Pancreas (tissue), 10 donors: ENCODE results near the gene WDR33. TPM values are rescaled to one million over a fixed set of nuclear protein-coding genes. Genes with fewer than 3 reads are reported as not detected.

ENCODE experiments used
- ATAC-seq, 4 donors: fragments of 200-7000 bp; cut with Tn5 transposase; one replicate each; pipeline versions ENCODE4 v1.8.0 to v1.9.1; 2020; ENCODE audit warnings: mild to moderate bottlenecking in 4 of 4, moderate library complexity in 4 of 4
- DNase-seq, 6 donors: peaks; one replicate each; pipeline ENCODE4 v3.0.0-alpha.2; 2020
- FAIRE-seq: peaks from 2 replicates; lab custom pipeline; 2012; peaks lifted over from hg19 to GRCh38; lab: Jason Lieb, UNC
- H3K27ac ChIP-seq, 4 donors: fragments of 200-600 bp; sonication (generic); 1 replicate in 3 of 4; 2 replicates in 1 of 4; pipeline versions ENCODE4 v1.5.0 to v1.8.0; 2020
- H3K27me3 ChIP-seq, 4 donors: fragments of 200-600 bp; one replicate each; pipeline ENCODE4 v1.8.0; 2021
- H3K36me3 ChIP-seq, 3 donors: fragments of 200-600 bp; sonication (generic) in 1 of 3; one replicate each; pipeline versions ENCODE4 v1.5.0 to v1.8.0; 2020 to 2021
- H3K4me1 ChIP-seq, 3 donors: fragments of 200-600 bp; one replicate each; pipeline ENCODE4 v1.8.0; 2021
- H3K4me3 ChIP-seq, 4 donors: fragments of 200-600 bp; sonication (generic) in 2 of 4; one replicate each; pipeline versions ENCODE4 v1.5.0 to v1.8.0; 2020 to 2021
- H3K9me3 ChIP-seq, 4 donors: fragments of 200-600 bp; one replicate each; pipeline ENCODE4 v1.8.0; 2021
- CTCF ChIP-seq, 4 donors: fragments of 200-600 bp; sonication (generic) in 3 of 4; IDR thresholded peaks; one replicate each; pipeline versions ENCODE4 v1.5.0 to v1.8.0; 2021; ENCODE audit warnings: antibody characterized with exemption in 4 of 4
- WGBS, 2 donors: extraction: QIAGEN DNeasy Blood & Tissue Kit; methylation state at CpG; one replicate each; pipeline ENCODE4 v1.1.7; 2013; 5-methylcytosine and 5-hydroxymethylcytosine counted together
- intact Hi-C, 3 donors: fragments of 100-400 bp; cut with DNase I; formaldehyde crosslinking; loops; one replicate each; pipeline versions ENCODE4 v1.11.1 to v1.14.2; 2022
- polyA plus RNA-seq, 2 donors: library from polyadenylated mRNA; stranded (reverse); fragments of 200-250 nt; gene quantifications; one replicate each; pipeline ENCODE4 v1.2.3, GENCODE V29; 2013
- total RNA-seq, 6 donors: library from RNA; stranded (reverse); fragmentation: NEBNext Ultra II Directional in 4 of 6; extraction: Animal tissue kit (Norgen Biotek cat#: 25700) in 4 of 6; gene quantifications; one replicate each; pipeline versions ENCODE4 v1.2.1 to v1.2.4, GENCODE V29; 2021 to 2023
- donor health status: healthy with polysubstance abuse.
- donor health status: DM: no; HTN: no; CAD: no; lungs with moderate emphysema.
- donor health status: DM: no; HTN: no; CAD: no.
- donor health status: control.
- donor health status: control.
- donor health status: Bipolar disorder and iron deficiency.
- donor health status: DM: yes; HTN: yes; CAD: no.
- donor health status: DM: no; HTN: no; CAD: no.
- donor health status: DM: no; HTN: no; CAD: no.
- donor health status: DM: yes; HTN: yes; CAD: no.

WDR33 gene
- total and polyA plus RNA-seq, 8 donors = 8.9 to 29.6 (median 17.7) TPM

GRCh38 chr2:127672341-127673224 lies 138.4 kb downstream of the WDR33 start:
- no peak for FAIRE-seq
- no peak overlapping the region for H3K4me3 ChIP-seq
- ATAC-seq = no peak

DNA sequence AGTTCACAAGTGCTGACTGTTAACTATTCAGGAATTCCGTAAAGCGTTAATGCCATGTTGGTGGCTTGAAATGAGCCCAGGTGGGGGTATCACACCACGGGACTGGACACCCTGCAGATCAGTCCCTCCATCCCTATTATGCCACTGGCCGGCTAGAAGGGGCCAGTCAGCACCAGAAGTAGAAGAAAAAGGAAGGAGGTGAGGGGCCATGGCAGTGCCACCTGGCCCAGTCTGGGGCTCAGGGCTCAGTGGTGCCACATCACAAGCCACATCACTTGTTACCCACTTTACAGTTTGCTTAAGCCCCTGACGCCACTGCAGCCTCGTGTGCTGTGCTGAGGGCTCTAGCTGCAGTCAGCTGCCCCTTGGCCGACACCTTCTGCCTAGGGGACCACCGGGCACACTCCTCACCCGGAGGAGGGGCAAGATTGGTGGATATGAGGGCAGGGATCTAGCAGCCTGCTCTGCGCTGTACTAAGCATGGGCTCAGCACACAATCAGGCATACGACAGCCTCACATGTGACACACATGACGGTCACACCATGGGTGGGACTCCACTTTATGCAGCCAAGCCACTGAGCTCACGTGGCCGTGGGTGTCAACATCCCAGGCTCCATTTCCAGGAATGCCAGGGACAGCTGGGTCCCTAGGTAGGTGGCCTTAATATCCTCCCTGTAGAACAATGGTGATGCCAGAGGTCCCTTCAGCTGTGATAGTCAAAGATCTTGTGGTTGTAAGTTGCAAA lies 139.2 kb downstream of the WDR33 start:
- H3K27ac ChIP-seq = no peak overlapping the region
- 62 to 78% methylated on average over 14 of the region's 14 CpGs for WGBS, 2 donors
- no peak for TF ChIP-seq CTCF (IDR thresholded peaks at IDR 0.05)
- no peaks in the 10 kb centered on the region for H3K36me3 ChIP-seq
- H3K9me3 ChIP-seq = no peaks in the 10 kb centered on the region
- peaks cover 0 to 8% (median 0%) of the 10 kb centered on the region in 3 donors for H3K4me1 ChIP-seq
- FAIRE-seq = no peak
- DNase-seq = no peak
- intact Hi-C loops = no loop called here
- no peak overlapping the region for H3K4me3 ChIP-seq
- ATAC-seq = no peak
- no peaks in the 10 kb centered on the region for H3K27me3 ChIP-seq

More at GRCh38 chr2:127672341-127673224, 138.4 kb downstream of the WDR33 start:
- 76 to 79% methylated on average over 20 of the region's 20 CpGs for WGBS, 2 donors
- Histone ChIP-seq H3K27ac (no peak overlapping the region), H3K9me3 (no peaks in the 10 kb centered on the region), H3K4me1 (peaks cover 0 to 8% (median 0%) of the 10 kb centered on the region in 3 donors), H3K36me3 (no peaks in the 10 kb centered on the region), H3K27me3 (no peaks in the 10 kb centered on the region)
- no peak for TF ChIP-seq CTCF (IDR thresholded peaks at IDR 0.05)
- no peak for DNase-seq
- intact Hi-C loops = no loop called here

GRCh38 chr2:127670957-127671290 lies 140.0 kb downstream of the WDR33 start:
- FAIRE-seq (no peak), DNase-seq (no peak), ATAC-seq (no peak)
- peaks cover 0 to 7% (median 0%) of the 10 kb centered on the region in 3 donors for H3K4me1 ChIP-seq
- no peak for TF ChIP-seq CTCF (IDR thresholded peaks at IDR 0.05)
- no peak overlapping the region for H3K4me3 ChIP-seq
- 61 to 72% methylated on average over 5 of the region's 5 CpGs for WGBS, 2 donors
- intact Hi-C loops = no loop called here
- H3K27ac ChIP-seq = no peak overlapping the region
- no peaks in the 10 kb centered on the region for H3K27me3 ChIP-seq
- H3K9me3 ChIP-seq = no peaks in the 10 kb centered on the region
- H3K36me3 ChIP-seq = no peaks in the 10 kb centered on the region

- Histone ChIP-seq H3K36me3 (no peaks in the 10 kb centered on the region), H3K27me3 (no peaks in the 10 kb centered on the region), H3K4me3 (no peak overlapping the region), H3K27ac (no peak overlapping the region), H3K4me1 (peaks cover 0 to 3% (median 0%) of the 10 kb centered on the region in 3 donors), H3K9me3 (no peaks in the 10 kb centered on the region)
- FAIRE-seq (no peak), ATAC-seq (no peak), DNase-seq (no peak)
- intact Hi-C loops = no loop called here
- TF ChIP-seq CTCF (IDR thresholded peaks at IDR 0.05) = no peak
- 60 to 71% methylated on average over 10 of the region's 10 CpGs for WGBS, 2 donors
Measured at GRCh38 chr2:127670055-127670956, 140.7 kb downstream of the WDR33 start.
